ENCODE results near the gene STUM. TPM values are rescaled to one million over a fixed set of nuclear protein-coding genes. Genes with fewer than 3 reads are reported as not detected.

The STUM gene
- total RNA-seq, 1 experiment from 2014 or later: 0.03 TPM

DNA sequence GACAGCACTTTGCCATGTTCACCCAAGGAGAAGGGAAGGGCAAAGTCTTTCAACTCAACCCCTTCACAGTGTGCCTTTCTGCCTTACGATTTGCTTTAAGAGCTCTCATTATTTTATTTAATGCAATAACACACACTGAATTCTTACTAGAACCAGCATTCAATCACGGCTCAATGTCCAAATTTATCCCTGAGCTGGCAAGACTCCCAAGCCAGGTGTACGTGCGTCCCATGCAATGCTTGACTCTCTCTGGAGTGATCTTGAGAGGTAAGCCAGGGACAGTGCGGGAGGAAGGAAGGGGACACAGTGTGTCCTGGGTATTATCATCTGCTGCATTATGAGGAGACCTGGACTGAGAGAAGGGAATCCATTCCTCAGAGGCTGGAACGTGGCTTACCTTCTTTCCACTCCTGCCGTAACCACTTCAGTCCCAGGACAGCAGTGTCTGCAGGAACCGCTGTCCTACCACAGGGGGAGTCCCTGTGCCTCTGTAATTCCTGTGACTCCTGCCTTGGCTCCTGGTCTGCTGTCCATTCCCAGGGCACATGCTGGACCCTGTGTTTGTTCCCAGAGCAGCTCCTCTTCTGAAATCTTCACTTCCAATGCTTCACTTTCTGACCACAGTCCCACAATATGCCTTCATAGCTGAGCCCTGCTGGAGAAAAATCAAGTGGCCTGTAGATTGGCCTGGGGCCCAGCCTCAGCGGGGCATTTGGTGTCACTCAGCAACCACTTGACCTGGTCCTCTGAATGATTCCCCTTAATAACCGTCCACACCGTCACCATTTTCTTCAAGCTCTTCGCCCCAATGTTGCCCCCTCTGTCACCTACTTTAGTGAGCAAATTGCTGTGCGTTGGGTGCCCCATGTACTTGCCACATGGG, 28.6 kb upstream of the STUM start:
- intact Hi-C loops (cut with micrococcal nuclease; ENCODE audit: unreplicated experiment) (no loop called here), in situ Hi-C loops (cut with HindIII; ENCODE audit: low pct_unique_long_range_greater_than_20kb, low sequenced_read_pairs) (no loop called here)
- Histone ChIP-seq H3K36me3 (ENCODE audit: control insufficient read depth, insufficient read depth, low read length) (no peaks in the 10 kb centered on the region), H3K27me3 (ENCODE audit: control insufficient read depth, insufficient read depth, low read length) (peaks cover 10% of the 10 kb centered on the region), H3K4me3 (ENCODE audit: low read depth in 2 of 2, low read length in 2 of 2) (no peak overlapping the region), H3K4me1 (ENCODE audit: control insufficient read depth, insufficient read depth, low read length) (no peaks in the 10 kb centered on the region), H3K27ac (ENCODE audit: low read length) (no peak overlapping the region), H3K9me3 (ENCODE audit: control insufficient read depth, insufficient read depth, low read depth, low read length) (no peaks in the 10 kb centered on the region)
- ATAC-seq (peak; percentile 60), DNase-seq (ENCODE audit: low read depth, low spot score) (no peak)
- ChIA-PET POLR2A (no interaction called here), CTCF (no interaction called here)
- TF ChIP-seq TCF7L2 (IDR thresholded peaks at IDR 0.05; ENCODE audit: low read depth, low read length) (no peak), POLR2AphosphoS5 (IDR thresholded peaks at IDR 0.05; ENCODE audit: low read depth, low read length) (no peak), SIN3A (IDR thresholded peaks at IDR 0.05; ENCODE audit: borderline replicate concordance, insufficient read depth, low read depth, low read length) (no peak)
- TF ChIP-seq, protein P1, sequence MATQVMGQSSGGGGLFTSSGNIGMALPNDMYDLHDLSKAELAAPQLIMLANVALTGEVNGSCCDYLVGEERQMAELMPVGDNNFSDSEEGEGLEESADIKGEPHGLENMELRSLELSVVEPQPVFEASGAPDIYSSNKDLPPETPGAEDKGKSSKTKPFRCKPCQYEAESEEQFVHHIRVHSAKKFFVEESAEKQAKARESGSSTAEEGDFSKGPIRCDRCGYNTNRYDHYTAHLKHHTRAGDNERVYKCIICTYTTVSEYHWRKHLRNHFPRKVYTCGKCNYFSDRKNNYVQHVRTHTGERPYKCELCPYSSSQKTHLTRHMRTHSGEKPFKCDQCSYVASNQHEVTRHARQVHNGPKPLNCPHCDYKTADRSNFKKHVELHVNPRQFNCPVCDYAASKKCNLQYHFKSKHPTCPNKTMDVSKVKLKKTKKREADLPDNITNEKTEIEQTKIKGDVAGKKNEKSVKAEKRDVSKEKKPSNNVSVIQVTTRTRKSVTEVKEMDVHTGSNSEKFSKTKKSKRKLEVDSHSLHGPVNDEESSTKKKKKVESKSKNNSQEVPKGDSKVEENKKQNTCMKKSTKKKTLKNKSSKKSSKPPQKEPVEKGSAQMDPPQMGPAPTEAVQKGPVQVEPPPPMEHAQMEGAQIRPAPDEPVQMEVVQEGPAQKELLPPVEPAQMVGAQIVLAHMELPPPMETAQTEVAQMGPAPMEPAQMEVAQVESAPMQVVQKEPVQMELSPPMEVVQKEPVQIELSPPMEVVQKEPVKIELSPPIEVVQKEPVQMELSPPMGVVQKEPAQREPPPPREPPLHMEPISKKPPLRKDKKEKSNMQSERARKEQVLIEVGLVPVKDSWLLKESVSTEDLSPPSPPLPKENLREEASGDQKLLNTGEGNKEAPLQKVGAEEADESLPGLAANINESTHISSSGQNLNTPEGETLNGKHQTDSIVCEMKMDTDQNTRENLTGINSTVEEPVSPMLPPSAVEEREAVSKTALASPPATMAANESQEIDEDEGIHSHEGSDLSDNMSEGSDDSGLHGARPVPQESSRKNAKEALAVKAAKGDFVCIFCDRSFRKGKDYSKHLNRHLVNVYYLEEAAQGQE (IDR thresholded peaks at IDR 0.05; ENCODE audit: insufficient read depth in 1 of 2, low read depth in 2 of 2, low read length in 1 of 2): no peak
- TF ChIP-seq, protein P2, sequence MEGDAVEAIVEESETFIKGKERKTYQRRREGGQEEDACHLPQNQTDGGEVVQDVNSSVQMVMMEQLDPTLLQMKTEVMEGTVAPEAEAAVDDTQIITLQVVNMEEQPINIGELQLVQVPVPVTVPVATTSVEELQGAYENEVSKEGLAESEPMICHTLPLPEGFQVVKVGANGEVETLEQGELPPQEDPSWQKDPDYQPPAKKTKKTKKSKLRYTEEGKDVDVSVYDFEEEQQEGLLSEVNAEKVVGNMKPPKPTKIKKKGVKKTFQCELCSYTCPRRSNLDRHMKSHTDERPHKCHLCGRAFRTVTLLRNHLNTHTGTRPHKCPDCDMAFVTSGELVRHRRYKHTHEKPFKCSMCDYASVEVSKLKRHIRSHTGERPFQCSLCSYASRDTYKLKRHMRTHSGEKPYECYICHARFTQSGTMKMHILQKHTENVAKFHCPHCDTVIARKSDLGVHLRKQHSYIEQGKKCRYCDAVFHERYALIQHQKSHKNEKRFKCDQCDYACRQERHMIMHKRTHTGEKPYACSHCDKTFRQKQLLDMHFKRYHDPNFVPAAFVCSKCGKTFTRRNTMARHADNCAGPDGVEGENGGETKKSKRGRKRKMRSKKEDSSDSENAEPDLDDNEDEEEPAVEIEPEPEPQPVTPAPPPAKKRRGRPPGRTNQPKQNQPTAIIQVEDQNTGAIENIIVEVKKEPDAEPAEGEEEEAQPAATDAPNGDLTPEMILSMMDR (IDR thresholded peaks at IDR 0.05): no peak; the same call in 1 of the 2 replicates
- no TSS peak for BruUV-seq (replicated peaks)

DNA sequence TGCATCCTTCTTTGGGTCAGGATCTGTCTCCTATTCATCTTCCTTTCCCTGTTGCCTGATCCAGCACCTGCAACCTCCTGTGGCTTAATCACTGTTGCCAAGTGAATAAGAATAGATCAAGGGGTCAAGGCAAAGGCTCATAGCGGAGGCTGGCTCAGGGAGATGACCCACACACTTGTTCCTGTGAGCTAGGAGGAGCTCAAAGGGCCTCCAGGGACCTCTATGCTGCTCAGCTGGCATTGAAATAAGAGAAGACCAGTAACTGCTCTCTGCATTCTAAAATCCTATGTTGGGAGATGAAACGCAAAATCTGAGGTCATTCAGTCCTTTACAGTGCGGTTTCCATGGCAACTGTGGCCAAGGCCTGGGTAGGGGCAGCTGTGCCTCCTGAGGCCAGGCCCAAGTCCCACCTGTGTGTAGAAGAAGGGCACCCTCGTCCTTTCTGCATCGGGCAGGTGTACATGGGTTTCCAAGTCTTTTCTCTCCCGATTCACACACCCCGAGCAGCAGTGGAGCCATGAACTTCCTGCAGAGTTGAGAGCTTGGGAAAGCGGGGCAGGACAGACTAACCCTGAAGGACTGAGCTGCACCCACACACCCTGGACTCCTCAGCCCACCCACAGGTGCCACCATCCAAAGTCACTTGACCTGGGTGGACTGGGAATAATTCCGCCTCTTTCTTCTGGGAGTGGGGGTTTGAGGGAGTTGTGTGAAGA, 27.8 kb upstream of the STUM start:
- CTCF ChIA-PET: interaction anchor here (0.7 kb wide), 1 partner anchor 413 kb away, joined by 10 read pairs; no protein-coding TSS in a partner anchor
- POLR2A ChIA-PET: no interaction called here
- Histone ChIP-seq H3K4me3 (ENCODE audit: low read depth in 2 of 2, low read length in 2 of 2) (no peak overlapping the region), H3K36me3 (ENCODE audit: control insufficient read depth, insufficient read depth, low read length) (no peaks in the 10 kb centered on the region), H3K27ac (ENCODE audit: low read length) (no peak overlapping the region), H3K9me3 (ENCODE audit: control insufficient read depth, insufficient read depth, low read depth, low read length) (no peaks in the 10 kb centered on the region), H3K27me3 (ENCODE audit: control insufficient read depth, insufficient read depth, low read length) (peaks cover 10% of the 10 kb centered on the region), H3K4me1 (ENCODE audit: control insufficient read depth, insufficient read depth, low read length) (no peaks in the 10 kb centered on the region)
- no TSS peak for BruUV-seq (replicated peaks)
- DNase-seq (ENCODE audit: low read depth, low spot score) (no peak), ATAC-seq (0 out of 2 replicates have a peak, but pooled peaks have one; percentile 39)
- in situ Hi-C loops (cut with HindIII; ENCODE audit: low pct_unique_long_range_greater_than_20kb, low sequenced_read_pairs) (no loop called here), intact Hi-C loops (cut with micrococcal nuclease; ENCODE audit: unreplicated experiment) (no loop called here)
- TF ChIP-seq POLR2AphosphoS5 (IDR thresholded peaks at IDR 0.05; ENCODE audit: low read depth, low read length): no peak
- TF ChIP-seq, protein P1 (IDR thresholded peaks at IDR 0.05; ENCODE audit: insufficient read depth in 1 of 2, low read depth in 2 of 2, low read length in 1 of 2): no peak
- no peak for TF ChIP-seq TCF7L2 (IDR thresholded peaks at IDR 0.05; ENCODE audit: low read depth, low read length)
- TF ChIP-seq, protein P2 (IDR thresholded peaks at IDR 0.05): no peak
- TF ChIP-seq SIN3A (IDR thresholded peaks at IDR 0.05; ENCODE audit: borderline replicate concordance, insufficient read depth, low read depth, low read length): no peak

Data from Panc1 (cell line).